Body of pancreas (tissue), 4 donors: ENCODE data around the gene ZXDC. TPM values are rescaled to one million over a fixed set of nuclear protein-coding genes. Genes with fewer than 3 reads are reported as not detected.

ENCODE experiments used
- ATAC-seq: fragments of 150-250 bp; one replicate; pipeline ENCODE4 v1.9.1; 2016
- DNase-seq, 4 donors: peaks; one replicate each; pipeline ENCODE4 v3.0.0-alpha.2; 2019
- H3K27ac ChIP-seq, 4 donors: fragments of 200-600 bp; sonication (generic); 1 replicate in 3 of 4; 2 replicates in 1 of 4; pipeline versions ENCODE4 v1.5.1 to v1.6.1; 2016 to 2019; ENCODE audit warnings: mild to moderate bottlenecking in 1 of 4, mixed read lengths in 1 of 4, moderate library complexity in 1 of 4
- H3K27me3 ChIP-seq, 2 donors: fragments of 200-600 bp; sonication (generic); one replicate each; pipeline ENCODE4 v1.6.0; 2016; ENCODE audit warnings: mild to moderate bottlenecking in 1 of 2
- H3K36me3 ChIP-seq, 2 donors: fragments of 200-600 bp; sonication (generic); replicated peaks in 1 of 2; 2 replicates each; pipeline ENCODE4 v1.5.1; 2016; ENCODE audit warnings: low read depth in 2 of 2; ENCODE audit not compliant: insufficient read depth in 1 of 2
- H3K4me1 ChIP-seq: fragments of 200-600 bp; sonication (generic); one replicate; pipeline ENCODE4 v1.6.0; 2016
- H3K4me3 ChIP-seq, 2 donors: fragments of 200-600 bp; sonication (generic); 1 replicate in 1 of 2; 2 replicates in 1 of 2; pipeline ENCODE4 v1.5.1; 2016 to 2019
- H3K9me3 ChIP-seq, 3 donors: fragments of 200-600 bp; sonication (generic); 1 replicate in 2 of 3; 2 replicates in 1 of 3; pipeline ENCODE4 v1.5.1; 2016
- CTCF ChIP-seq, 7 experiments: fragments of 450-650 bp in 4 of 7; fragments of 200-600 bp in 3 of 7; sonication (generic) in 3 of 7; IDR thresholded peaks; one replicate each; pipeline ENCODE4 v1.5.1; 2016 to 2019; ENCODE audit warnings: antibody characterized with exemption in 7 of 7
- POLR2A ChIP-seq, 3 donors: fragments of 450-650 bp; IDR thresholded peaks; one replicate each; pipeline ENCODE4 v1.6.1; 2016; ENCODE audit warnings: antibody characterized with exemption in 3 of 3, mild to moderate bottlenecking in 2 of 3
- WGBS, 2 donors: methylation state at CpG; one replicate each; pipeline ENCODE4 v1.1.5; 2017; 5-methylcytosine and 5-hydroxymethylcytosine counted together
- intact Hi-C: fragments of 100-400 bp; cut with DNase I; formaldehyde crosslinking; loops from one replicate; pipeline ENCODE4 v1.15.1; 2023
- total RNA-seq, 2 donors: library from RNA; depleted of rRNA; stranded (reverse); fragments of >200 nt; gene quantifications; one replicate each; pipeline ENCODE4 v1.1.0, GENCODE V29; 2016

ZXDC gene
- total RNA-seq, 2 donors from 2014 or later, result 33.9 to 39.4 TPM

DNA sequence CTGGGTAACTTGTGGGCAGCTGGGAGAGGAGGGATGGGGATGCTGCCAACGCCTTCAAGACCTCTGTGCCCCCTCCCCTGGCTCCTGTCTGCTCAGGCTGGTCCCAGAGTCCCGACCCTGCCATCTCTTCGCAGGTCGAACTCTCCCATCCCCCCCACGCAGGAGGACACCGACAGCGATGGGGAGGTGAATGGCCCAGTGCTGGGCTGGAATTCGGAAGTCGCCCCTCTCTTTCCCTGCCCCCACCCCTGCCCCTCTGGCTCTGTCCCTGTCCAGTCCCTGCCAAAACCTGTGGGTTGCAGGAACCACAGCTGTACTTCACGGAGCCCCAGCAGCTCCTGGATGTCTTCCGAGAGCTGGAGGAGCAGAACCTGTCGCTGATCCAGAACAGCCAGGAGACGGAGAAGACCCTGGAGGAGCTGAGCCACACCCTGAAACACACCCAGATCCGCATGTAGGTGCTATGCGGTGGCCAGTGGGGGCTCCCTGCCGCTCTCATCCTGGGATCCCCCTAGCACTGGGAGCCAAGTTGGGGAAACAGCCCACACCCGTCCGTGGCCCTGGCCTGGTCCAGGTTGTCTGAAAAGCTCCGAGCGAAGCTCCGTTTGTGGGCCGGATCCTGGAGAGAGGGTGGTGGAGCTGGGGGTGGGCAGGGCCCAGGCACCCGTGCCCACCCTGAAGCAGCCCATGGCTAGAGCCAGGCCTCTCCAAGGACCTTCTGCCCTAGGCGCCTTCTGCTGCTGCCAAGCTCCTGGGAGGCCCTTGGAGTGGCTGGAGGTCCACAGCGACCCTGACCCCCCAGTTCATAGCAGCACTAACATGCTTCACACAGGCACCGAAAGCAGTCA lies 52.3 kb downstream of the ZXDC start:
- no peak for ATAC-seq
- TF ChIP-seq CTCF (IDR thresholded peaks at IDR 0.05), result no peak
- TF ChIP-seq POLR2A (IDR thresholded peaks at IDR 0.05), result no peak
- Histone ChIP-seq H3K27ac (no peak overlapping the region), H3K27me3 (no peaks in the 10 kb centered on the region), H3K9me3 (peaks cover 0 to 11% (median 0%) of the 10 kb centered on the region in 3 donors), H3K36me3 (no peaks in the 10 kb centered on the region), H3K4me1 (no peaks in the 10 kb centered on the region), H3K4me3 (no peak overlapping the region)
- no peak for DNase-seq
- intact Hi-C loops, result no loop called here
- WGBS, 2 donors, result 88 to 94% methylated on average over 6 to 20 of the region's 26 CpGs

- Histone ChIP-seq H3K36me3 (no peaks in the 10 kb centered on the region), H3K9me3 (peaks cover 0 to 11% (median 0%) of the 10 kb centered on the region in 3 donors), H3K4me1 (peaks cover under 1% of the 10 kb centered on the region), H3K27me3 (no peaks in the 10 kb centered on the region), H3K27ac (no peak overlapping the region), H3K4me3 (no peak overlapping the region)
- no peak for ATAC-seq
- TF ChIP-seq POLR2A (IDR thresholded peaks at IDR 0.05) (no peak), CTCF (IDR thresholded peaks at IDR 0.05) (no peak)
- no peak for DNase-seq
- WGBS, 2 donors, result 73 to 83% methylated on average over 2 to 4 of the region's 4 CpGs
- intact Hi-C loops, result no loop called here
Observed at GRCh38 chr3:126422571-126423091, 53.1 kb downstream of the ZXDC start.

GRCh38 chr3:126422121-126422520 lies 53.6 kb downstream of the ZXDC start:
- no peaks in the 10 kb centered on the region for H3K36me3 ChIP-seq
- peaks cover 5% of the 10 kb centered on the region for H3K4me1 ChIP-seq
- H3K4me3 ChIP-seq, result no peak overlapping the region
- DNase-seq (no peak), ATAC-seq (no peak)
- intact Hi-C loops, result no loop called here
- peaks cover 0 to 11% (median 0%) of the 10 kb centered on the region in 3 donors for H3K9me3 ChIP-seq
- TF ChIP-seq POLR2A (IDR thresholded peaks at IDR 0.05) (no peak), CTCF (IDR thresholded peaks at IDR 0.05) (no peak)
- no peak overlapping the region for H3K27ac ChIP-seq
- 94% methylated on average over 5 to 8 of the region's 8 CpGs for WGBS, 2 donors
- no peaks in the 10 kb centered on the region for H3K27me3 ChIP-seq

GRCh38 chr3:126421573-126422119 lies 54.0 kb downstream of the ZXDC start:
- WGBS, 2 donors, result 84 to 85% methylated on average over 9 to 10 of the region's 10 CpGs
- TF ChIP-seq POLR2A (IDR thresholded peaks at IDR 0.05) (no peak), CTCF (IDR thresholded peaks at IDR 0.05) (no peak)
- intact Hi-C loops, result no loop called here
- H3K4me1 ChIP-seq, result peaks cover 10% of the 10 kb centered on the region
- H3K36me3 ChIP-seq, result no peaks in the 10 kb centered on the region
- H3K27me3 ChIP-seq, result no peaks in the 10 kb centered on the region
- peaks cover 0 to 11% (median 0%) of the 10 kb centered on the region in 3 donors for H3K9me3 ChIP-seq
- H3K27ac ChIP-seq, result no peak overlapping the region
- no peak for ATAC-seq
- DNase-seq, result no peak
- no peak overlapping the region for H3K4me3 ChIP-seq
